Measurements from ENCODE around the gene WDR86.

The WDR86 gene, protein sequence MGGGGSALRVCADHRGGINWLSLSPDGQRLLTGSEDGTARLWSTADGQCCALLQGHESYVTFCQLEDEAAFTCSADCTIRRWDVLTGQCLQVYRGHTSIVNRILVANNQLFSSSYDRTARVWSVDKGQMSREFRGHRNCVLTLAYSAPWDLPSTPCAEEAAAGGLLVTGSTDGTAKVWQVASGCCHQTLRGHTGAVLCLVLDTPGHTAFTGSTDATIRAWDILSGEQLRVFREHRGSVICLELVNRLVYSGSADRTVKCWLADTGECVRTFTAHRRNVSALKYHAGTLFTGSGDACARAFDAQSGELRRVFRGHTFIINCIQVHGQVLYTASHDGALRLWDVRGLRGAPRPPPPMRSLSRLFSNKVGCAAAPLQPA

DNA sequence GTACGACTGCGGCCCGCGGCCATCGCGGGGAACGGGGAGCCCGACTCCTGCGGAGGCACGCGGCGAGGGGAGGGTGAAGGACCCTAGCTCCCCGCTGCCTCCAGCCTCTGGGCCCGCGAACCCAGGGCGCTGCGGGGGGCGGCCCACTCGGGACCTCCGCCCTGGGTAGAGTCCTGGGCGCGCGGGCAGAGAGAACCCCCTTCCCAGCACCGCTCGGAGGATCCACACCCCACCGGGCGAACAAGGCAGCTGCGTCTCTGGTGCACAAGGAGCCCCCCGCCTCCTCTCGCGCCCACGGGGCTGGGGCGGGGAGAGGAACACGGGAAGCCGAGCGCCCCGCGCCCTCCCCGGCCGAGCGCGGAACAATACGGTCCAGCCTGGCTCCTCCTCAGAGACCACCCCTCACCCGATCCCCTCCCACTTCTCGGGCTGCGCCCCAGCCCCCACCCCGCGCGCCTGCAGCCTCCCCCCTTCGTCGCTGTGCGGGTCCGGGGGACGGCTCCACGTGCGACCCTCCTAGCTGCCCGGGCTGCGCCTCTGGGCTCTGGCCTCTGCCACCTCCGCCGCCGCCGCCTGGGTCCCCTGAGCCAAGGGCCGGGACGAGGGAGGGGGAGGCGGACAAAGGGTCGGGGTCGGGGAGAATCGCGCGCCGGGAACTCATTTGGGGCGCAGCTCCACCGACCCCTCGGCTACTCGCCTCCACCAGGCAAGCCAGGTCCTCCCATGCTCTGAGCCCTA, at the start of gene WDR86:
Gene WDR86, minus strand, starts transcription at position 372 of the 738 bp plus-strand sequence. CDS start 449 bp downstream, outside the sequence.
- Mint-ChIP-seq H3K4me1 (ENCODE audit: low read depth) (peaks cover 44% of the 10 kb centered on the region), H3K9me3 (no peaks in the 10 kb centered on the region), H3K27me3 (peaks cover 79% of the 10 kb centered on the region), H3K27ac (peak within 1 kb of the TSS; percentile 23), H3K4me3 (peak within 1 kb of the TSS; percentile 48), H3K36me3 (ENCODE audit: low read depth) (no peaks in the 10 kb centered on the region)
- intact Hi-C loops (cut with micrococcal nuclease), result no loop called here

DNA sequence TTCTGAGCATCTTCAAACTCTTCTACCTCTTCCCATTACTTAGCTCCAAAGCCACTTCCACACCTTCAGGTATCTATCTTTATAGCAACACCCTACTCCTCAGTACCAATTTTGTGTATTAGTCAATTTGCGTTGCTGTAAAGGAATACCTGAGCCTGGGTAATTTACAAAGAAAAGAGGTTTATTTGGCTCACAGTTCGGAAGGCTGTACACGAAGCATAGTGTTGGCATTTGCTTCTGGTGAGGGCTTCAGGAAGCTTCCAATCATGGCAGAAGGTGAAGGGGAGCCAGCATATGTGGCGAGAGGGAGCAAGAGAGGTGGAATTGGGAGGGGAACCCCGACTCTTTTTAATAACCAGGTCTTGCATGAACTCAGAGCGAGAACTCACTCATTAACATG, 47.7 kb upstream of the WDR86 start:
- intact Hi-C loops (cut with micrococcal nuclease), result no loop called here
- peaks cover 17% of the 10 kb centered on the region for H3K4me1 Mint-ChIP-seq (ENCODE audit: low read depth)
- H3K4me3 Mint-ChIP-seq, result no peak overlapping the region
- H3K36me3 Mint-ChIP-seq (ENCODE audit: low read depth), result no peaks in the 10 kb centered on the region
- peaks cover 30% of the 10 kb centered on the region for H3K27me3 Mint-ChIP-seq
- no peak overlapping the region for H3K27ac Mint-ChIP-seq
- H3K9me3 Mint-ChIP-seq, result peaks cover 4% of the 10 kb centered on the region

DNA sequence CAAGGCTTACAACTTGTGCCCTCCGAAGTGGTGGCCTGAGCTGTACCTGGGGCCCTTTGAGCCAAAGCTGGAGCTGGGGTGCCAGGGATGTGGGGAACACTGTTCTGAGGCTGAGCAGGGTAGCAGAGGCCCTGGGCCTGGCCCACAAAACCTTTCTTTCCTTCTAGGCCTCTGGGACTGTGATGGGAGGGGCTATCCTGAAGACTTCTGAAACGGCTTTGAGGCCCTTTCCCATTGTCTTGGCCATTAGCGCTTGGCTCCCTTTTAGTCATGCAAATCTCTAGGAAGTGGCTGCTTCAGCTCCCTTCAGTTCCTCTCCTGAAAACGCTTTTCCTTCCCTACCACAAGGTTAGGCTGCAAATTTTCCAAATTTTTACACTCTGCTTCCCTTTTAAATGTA, 46.9 kb upstream of the WDR86 start:
- Mint-ChIP-seq H3K4me1 (ENCODE audit: low read depth) (peaks cover 17% of the 10 kb centered on the region), H3K9me3 (no peaks in the 10 kb centered on the region), H3K27me3 (peaks cover 31% of the 10 kb centered on the region), H3K4me3 (no peak overlapping the region), H3K36me3 (ENCODE audit: low read depth) (no peaks in the 10 kb centered on the region), H3K27ac (no peak overlapping the region)
- intact Hi-C loops (cut with micrococcal nuclease), result no loop called here

DNA sequence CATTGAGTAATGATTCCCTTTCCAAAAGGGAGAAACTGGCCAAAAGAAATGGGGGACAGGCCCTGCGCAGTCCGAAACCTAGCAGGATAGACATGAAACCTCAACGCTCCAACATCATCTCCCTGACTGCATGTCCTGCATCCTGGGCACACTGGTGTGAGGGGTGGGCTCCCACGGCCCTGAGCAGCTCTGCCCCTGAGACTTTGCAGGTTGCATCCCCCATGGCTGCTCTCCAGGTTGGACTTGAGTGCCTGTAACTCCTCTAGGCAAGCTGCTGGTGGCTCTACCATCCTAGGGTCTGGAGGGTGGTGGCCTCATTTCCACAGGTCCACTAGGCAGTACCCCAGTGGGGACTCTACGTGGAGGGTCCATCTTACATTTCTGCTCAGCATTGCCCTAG, 46.4 kb upstream of the WDR86 start:
- H3K4me1 Mint-ChIP-seq (ENCODE audit: low read depth), result peaks cover 17% of the 10 kb centered on the region
- no peak overlapping the region for H3K27ac Mint-ChIP-seq
- intact Hi-C loops (cut with micrococcal nuclease), result no loop called here

DNA sequence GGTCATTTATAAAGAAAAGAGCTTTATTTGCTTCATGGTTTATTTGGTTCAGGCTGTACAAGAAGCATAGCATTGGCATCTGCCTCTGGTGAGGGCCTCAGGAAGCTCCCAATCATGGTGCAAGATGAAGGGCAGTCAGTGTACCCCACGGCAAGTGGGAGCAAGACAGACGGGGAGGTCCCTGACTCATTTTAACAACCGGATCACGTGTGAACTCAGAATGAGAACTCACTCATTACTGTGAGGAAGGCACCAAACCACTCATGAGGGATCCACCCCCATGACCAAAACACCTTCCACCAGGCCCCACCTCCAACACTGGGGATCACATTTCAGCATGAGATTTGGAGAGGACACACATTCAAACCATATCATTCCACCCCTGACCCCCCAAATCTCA, 45.9 kb upstream of the WDR86 start:
- peaks cover 15% of the 10 kb centered on the region for H3K4me1 Mint-ChIP-seq (ENCODE audit: low read depth)
- no peaks in the 10 kb centered on the region for H3K36me3 Mint-ChIP-seq (ENCODE audit: low read depth)
- H3K9me3 Mint-ChIP-seq, result no peaks in the 10 kb centered on the region
- intact Hi-C loops (cut with micrococcal nuclease), result no loop called here
- peaks cover 30% of the 10 kb centered on the region for H3K27me3 Mint-ChIP-seq
- H3K4me3 Mint-ChIP-seq, result no peak overlapping the region
- no peak overlapping the region for H3K27ac Mint-ChIP-seq

More for the DNA sequence above, 46.4 kb upstream of the WDR86 start:
- Mint-ChIP-seq H3K4me3 (no peak overlapping the region), H3K9me3 (no peaks in the 10 kb centered on the region), H3K27me3 (peaks cover 31% of the 10 kb centered on the region), H3K36me3 (ENCODE audit: low read depth) (no peaks in the 10 kb centered on the region)

DNA sequence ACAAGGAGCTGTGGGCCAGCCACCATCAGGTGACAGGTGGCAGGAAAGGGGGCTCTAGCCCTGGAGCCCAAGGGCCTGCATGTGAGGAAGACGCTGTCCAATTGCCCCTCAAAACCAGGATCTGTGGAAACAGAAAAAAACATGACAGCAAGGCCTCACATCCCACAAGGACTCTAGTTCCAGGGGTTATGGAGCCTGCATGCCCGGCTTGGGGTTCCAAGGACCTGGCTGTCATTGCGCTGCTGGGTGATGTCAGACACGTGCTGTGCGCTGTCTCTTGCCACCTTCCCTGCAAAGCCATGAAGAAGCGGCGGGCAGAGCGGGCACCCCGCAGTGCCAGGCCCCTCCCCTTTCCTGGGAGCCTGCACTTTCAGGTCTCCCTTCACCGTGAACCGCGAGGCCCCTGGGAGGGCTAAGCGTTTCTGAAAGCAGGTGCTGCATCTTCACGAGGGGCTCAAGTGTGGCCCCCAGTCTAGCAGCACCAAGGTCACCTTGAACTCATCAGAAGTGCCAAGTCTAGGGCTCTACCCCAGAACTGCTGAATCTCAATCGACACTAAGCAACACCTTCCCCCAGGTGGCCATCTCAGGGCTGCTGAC, 45.2 kb upstream of the WDR86 start:
- intact Hi-C loops (cut with micrococcal nuclease), result no loop called here
- H3K27ac Mint-ChIP-seq, result no peak overlapping the region
- no peaks in the 10 kb centered on the region for H3K9me3 Mint-ChIP-seq
- H3K4me1 Mint-ChIP-seq (ENCODE audit: low read depth), result peaks cover 9% of the 10 kb centered on the region
- no peaks in the 10 kb centered on the region for H3K36me3 Mint-ChIP-seq (ENCODE audit: low read depth)
- H3K4me3 Mint-ChIP-seq, result no peak overlapping the region
- H3K27me3 Mint-ChIP-seq, result peaks cover 28% of the 10 kb centered on the region

DNA sequence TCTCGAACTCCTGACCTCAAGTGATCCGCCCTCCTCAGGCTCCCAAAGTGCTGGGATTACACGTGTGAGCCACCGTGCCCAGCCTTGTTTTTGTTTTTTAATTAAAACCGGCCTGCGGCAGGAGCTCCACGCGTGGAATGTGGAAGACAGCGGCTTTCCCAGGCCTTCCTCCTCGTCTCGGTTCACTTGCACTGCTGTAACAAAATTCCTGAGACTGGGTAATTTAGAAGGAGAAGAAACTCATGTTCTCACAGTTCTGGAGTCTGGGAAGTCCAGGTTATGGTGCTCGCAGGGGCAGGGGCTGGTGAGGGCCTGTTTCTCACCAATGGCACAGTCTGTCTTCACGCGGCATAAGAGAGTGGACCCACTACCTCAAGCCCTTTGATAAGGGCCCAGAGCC, 44.5 kb upstream of the WDR86 start:
- intact Hi-C loops (cut with micrococcal nuclease), result no loop called here
- no peak overlapping the region for H3K4me3 Mint-ChIP-seq
- peaks cover 29% of the 10 kb centered on the region for H3K27me3 Mint-ChIP-seq
- no peak overlapping the region for H3K27ac Mint-ChIP-seq
- H3K36me3 Mint-ChIP-seq (ENCODE audit: low read depth), result no peaks in the 10 kb centered on the region
- peaks cover 6% of the 10 kb centered on the region for H3K4me1 Mint-ChIP-seq (ENCODE audit: low read depth)
- H3K9me3 Mint-ChIP-seq, result no peaks in the 10 kb centered on the region

DNA sequence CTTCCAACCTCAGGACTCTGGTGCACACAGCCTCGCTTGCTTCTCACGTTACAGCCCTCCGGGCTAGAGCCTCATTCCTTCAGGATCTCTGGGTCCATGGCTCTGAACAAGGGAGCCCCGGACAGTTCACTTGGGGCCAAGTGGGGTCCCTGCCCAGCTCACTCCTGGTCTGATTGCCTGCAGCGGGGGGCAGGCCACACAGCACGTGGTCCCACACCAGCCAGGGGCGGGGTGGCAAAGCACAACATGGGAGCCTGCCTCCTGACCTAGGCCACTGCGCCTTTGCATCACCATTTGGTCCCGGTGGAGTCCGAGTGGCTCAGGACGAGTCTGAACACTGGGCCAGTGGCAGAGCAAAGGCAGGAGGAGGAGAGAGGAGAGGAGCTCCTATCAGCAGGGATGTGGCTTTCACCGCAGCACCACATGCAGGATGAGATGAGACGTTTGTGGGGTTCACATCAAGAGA, 43.5 kb upstream of the WDR86 start:
- Mint-ChIP-seq H3K4me3 (no peak overlapping the region), H3K27ac (no peak overlapping the region), H3K9me3 (no peaks in the 10 kb centered on the region), H3K36me3 (ENCODE audit: low read depth) (no peaks in the 10 kb centered on the region), H3K27me3 (peaks cover 26% of the 10 kb centered on the region), H3K4me1 (ENCODE audit: low read depth) (peaks cover 6% of the 10 kb centered on the region)
- intact Hi-C loops (cut with micrococcal nuclease), result no loop called here

DNA sequence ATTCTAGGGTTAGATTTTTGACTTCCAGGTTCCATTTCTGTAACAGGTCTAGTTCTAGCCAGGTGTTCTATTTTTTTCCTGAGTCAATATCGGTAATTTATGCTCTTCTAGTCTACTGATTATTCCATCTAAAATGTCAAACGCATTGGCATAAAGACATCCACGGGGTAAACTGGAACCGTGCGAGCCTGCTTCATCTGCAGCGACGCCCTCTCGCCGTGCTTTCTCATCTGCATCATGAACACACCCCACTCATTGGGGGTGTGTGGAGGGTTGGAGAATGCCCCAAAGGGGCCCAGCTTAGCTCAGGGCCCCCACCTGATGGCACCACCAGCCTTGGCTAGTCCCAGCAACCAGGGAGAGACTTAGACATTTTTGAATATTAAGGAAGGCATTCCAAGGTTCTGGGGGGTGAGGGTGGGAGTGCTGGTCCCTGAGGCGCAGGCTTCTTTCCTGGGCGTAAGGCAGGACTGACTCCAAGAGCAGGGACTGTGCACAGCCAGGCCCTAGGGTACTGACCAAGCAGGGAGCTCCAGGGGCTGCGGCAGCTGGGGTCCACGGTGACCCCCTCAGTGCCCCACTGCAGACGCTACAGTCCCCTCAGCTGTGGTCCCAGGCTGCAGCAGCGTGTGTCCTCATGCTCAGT, 43.0 kb upstream of the WDR86 start:
- peaks cover 25% of the 10 kb centered on the region for H3K27me3 Mint-ChIP-seq
- H3K4me3 Mint-ChIP-seq, result no peak overlapping the region
- intact Hi-C loops (cut with micrococcal nuclease), result no loop called here
- peaks cover 6% of the 10 kb centered on the region for H3K4me1 Mint-ChIP-seq (ENCODE audit: low read depth)
- H3K36me3 Mint-ChIP-seq (ENCODE audit: low read depth), result no peaks in the 10 kb centered on the region
- H3K27ac Mint-ChIP-seq, result no peak overlapping the region
- no peaks in the 10 kb centered on the region for H3K9me3 Mint-ChIP-seq

DNA sequence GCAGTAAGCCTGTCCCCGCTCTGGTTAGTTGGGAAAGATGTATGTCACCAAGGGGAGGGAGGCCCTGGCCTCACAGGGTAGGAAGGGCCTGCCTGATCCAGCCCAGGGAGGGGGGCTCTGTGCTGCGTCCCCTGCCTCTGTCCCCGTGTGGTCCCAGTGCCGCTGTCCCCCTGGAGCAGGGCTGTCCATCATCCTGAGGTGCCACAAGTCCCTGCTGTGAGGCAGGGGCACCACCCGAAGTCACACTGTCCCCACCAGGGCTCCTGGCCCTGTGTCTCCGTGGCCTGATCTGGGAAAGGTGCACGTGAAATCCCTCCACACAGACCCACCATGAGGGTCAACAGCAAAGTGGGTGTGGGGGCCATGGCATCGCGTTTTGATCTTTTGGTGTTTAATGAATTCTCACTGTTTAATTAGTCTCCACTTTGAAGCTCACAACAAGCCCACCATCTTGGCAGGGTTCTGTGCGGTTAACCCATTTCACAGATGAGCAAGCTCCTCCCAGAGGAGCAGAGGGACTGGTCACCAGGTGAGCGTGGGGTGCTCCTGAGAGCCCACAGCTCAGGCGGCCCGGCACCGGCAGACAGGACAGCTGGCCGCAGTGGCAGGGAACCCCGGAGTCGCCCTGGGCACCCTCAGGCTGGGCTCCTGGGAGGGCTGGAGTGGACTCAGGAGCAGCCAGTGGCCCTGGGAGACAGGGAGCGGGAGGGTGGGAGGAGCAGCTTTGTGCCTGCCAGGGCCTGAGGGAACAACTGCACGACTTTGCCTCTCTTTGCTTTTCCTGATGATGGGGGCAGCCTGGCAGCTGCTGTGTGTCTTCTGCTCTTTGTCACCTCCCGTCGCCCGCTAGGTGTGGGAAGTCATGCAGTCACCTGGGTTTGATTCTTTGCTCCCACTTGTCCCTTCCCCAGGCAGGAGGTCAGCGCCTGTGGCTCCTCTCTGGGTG, 42.1 kb upstream of the WDR86 start:
- Mint-ChIP-seq H3K36me3 (ENCODE audit: low read depth) (no peaks in the 10 kb centered on the region), H3K9me3 (no peaks in the 10 kb centered on the region), H3K4me1 (ENCODE audit: low read depth) (peaks cover 2% of the 10 kb centered on the region), H3K27me3 (peaks cover 30% of the 10 kb centered on the region), H3K27ac (no peak overlapping the region), H3K4me3 (no peak overlapping the region)
- intact Hi-C loops (cut with micrococcal nuclease), result no loop called here

DNA sequence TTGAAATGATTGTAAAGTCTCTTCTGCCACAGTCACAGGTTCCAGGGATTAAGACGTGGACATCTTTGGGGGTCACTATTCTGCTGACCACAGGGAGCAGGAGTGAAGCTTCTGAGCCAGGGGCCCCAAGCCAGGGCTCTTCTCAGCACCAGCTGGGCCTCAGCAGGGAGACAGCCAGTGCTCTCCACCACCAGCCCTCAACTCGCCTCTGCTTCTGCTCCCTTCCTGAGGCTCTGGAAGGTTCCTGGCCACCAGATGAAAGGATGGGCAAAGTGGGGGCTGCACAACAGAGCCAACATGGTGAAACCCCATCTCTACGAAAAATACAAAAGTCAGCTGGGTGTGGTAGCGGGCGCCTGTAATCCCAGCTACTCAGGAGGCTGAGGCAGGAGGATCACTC, 41.3 kb upstream of the WDR86 start:
- H3K27me3 Mint-ChIP-seq, result peaks cover 35% of the 10 kb centered on the region
- H3K27ac Mint-ChIP-seq, result no peak overlapping the region
- H3K36me3 Mint-ChIP-seq (ENCODE audit: low read depth), result no peaks in the 10 kb centered on the region
- no peaks in the 10 kb centered on the region for H3K4me1 Mint-ChIP-seq (ENCODE audit: low read depth)
- no peak overlapping the region for H3K4me3 Mint-ChIP-seq
- intact Hi-C loops (cut with micrococcal nuclease), result no loop called here
- no peaks in the 10 kb centered on the region for H3K9me3 Mint-ChIP-seq

DNA sequence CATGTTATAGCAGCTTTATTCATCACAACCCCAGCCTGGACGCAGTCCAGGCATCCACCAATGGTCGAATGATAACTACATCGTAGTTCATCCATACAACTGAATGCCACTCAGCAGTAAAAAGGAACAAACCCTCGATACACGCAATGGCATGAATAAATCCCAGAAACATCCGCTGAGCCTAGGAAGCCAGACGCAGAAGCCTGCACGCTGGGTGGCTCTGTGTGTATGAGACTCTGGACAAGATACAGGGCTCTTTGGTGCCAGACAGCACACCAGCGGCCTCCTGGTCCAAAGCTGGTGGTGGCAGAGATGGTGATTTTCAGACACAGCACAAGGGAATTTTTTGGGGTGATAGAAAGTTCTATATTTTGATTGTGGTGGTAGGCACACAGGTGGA, 40.2 kb upstream of the WDR86 start:
- H3K27ac Mint-ChIP-seq, result no peak overlapping the region
- H3K9me3 Mint-ChIP-seq, result no peaks in the 10 kb centered on the region
- H3K36me3 Mint-ChIP-seq (ENCODE audit: low read depth), result no peaks in the 10 kb centered on the region
- intact Hi-C loops (cut with micrococcal nuclease), result loop anchor here (2.0 kb wide), 1 partner anchor 135 kb away; no protein-coding TSS in a partner anchor
- no peaks in the 10 kb centered on the region for H3K4me1 Mint-ChIP-seq (ENCODE audit: low read depth)
- H3K27me3 Mint-ChIP-seq, result peaks cover 39% of the 10 kb centered on the region
- H3K4me3 Mint-ChIP-seq, result no peak overlapping the region

Data from dendritic cell treated with granulocyte-macrophage colony-stimulating factor and Interleukin-4, amounts not matched to agents 40 ng/mL and 50 ng/mL, for 4 days (primary cell).